Fibroblast of lung (primary cell): ENCODE data around the gene PLA2G7. TPM values are rescaled to one million over a fixed set of nuclear protein-coding genes. Genes with fewer than 3 reads are reported as not detected.

Experiments used
- DNase-seq, 2 donors: peaks; one replicate each; pipeline versions ENCODE4 v3.0.0 to v3.0.0-alpha.2; 2010; ENCODE audit warnings: low read depth in 2 of 2
- H2AFZ ChIP-seq: 2 replicates; pipeline ENCODE4 v1.5.1; 2012; ENCODE audit warnings: low read length, control low read depth, inconsistent platforms
- H3K27ac ChIP-seq: 2 replicates; pipeline ENCODE4 v1.5.1; 2011; ENCODE audit warnings: low read length, control low read depth; ENCODE audit not compliant: insufficient read depth
- H3K27me3 ChIP-seq: 2 replicates; pipeline ENCODE4 v1.5.1; 2011; ENCODE audit warnings: mild to moderate bottlenecking, low read length; ENCODE audit not compliant: control insufficient read depth, insufficient read depth
- H3K36me3 ChIP-seq: 2 replicates; pipeline ENCODE4 v1.5.1; 2011; ENCODE audit warnings: low read length; ENCODE audit not compliant: control insufficient read depth, insufficient read depth
- H3K4me1 ChIP-seq: 2 replicates; pipeline ENCODE4 v1.5.1; 2011; ENCODE audit warnings: low read length; ENCODE audit not compliant: control insufficient read depth, insufficient read depth; ENCODE audit errors: extremely low read depth
- H3K4me2 ChIP-seq: 2 replicates; pipeline ENCODE4 v1.5.1; 2011; ENCODE audit warnings: low read length, control low read depth; ENCODE audit not compliant: insufficient read depth; ENCODE audit errors: extremely low read depth
- H3K4me3 ChIP-seq, 4 experiments: fragments of 200-600 bp in 1 of 4; sonication (generic) in 1 of 4; replicated peaks in 1 of 4; 2 replicates each; pipeline ENCODE4 v1.5.1; 2011 to 2016; ENCODE audit warnings: low read length in 4 of 4, low read depth in 3 of 4, mild to moderate bottlenecking in 3 of 4, control low read depth in 2 of 4, inconsistent platforms in 1 of 4, mixed read lengths in 1 of 4; ENCODE audit not compliant: insufficient read depth in 1 of 4; ENCODE audit errors: control extremely low read depth in 1 of 4
- H3K79me2 ChIP-seq: 2 replicates; pipeline ENCODE4 v1.5.1; 2012; ENCODE audit warnings: mild to moderate bottlenecking, low read length, inconsistent platforms; ENCODE audit not compliant: control insufficient read depth, insufficient read depth
- H3K9ac ChIP-seq: 2 replicates; pipeline ENCODE4 v1.5.1; 2011; ENCODE audit warnings: mild to moderate bottlenecking, low read length, control low read depth; ENCODE audit not compliant: insufficient read depth
- H3K9me3 ChIP-seq: 2 replicates; pipeline ENCODE4 v1.5.1; 2012; ENCODE audit warnings: low read depth, low read length; ENCODE audit not compliant: control insufficient read depth, insufficient read depth
- H4K20me1 ChIP-seq: 2 replicates; pipeline ENCODE4 v1.5.1; 2011; ENCODE audit warnings: low read length; ENCODE audit not compliant: control insufficient read depth, insufficient read depth; ENCODE audit errors: extremely low read depth
- CTCF ChIP-seq, 2 donors: IDR thresholded peaks in 1 of 2; conservative IDR thresholded peaks in 1 of 2; 1 replicate in 1 of 2; 2 replicates in 1 of 2; pipeline ENCODE4 v1.5.1; 2011 to 2012; ENCODE audit warnings: low read length in 2 of 2, control low read depth in 1 of 2, inconsistent platforms in 1 of 2, low read depth in 1 of 2, mild to moderate bottlenecking in 1 of 2
- EZH2 ChIP-seq: IDR thresholded peaks from 2 replicates; pipeline ENCODE4 v1.5.1; 2012; ENCODE audit warnings: low read length, control low read depth, mild to moderate bottlenecking; ENCODE audit errors: missing control alignments
- polyA plus RNA-seq, 2 donors: library from polyadenylated mRNA; depleted of rRNA in 1 of 2; stranded (reverse) in 1 of 2; unstranded in 1 of 2; fragments of >200 nt; gene quantifications; 2 replicates each; pipeline ENCODE4 v1.2.1, GENCODE V29; 2011 to 2012; ENCODE audit warnings: missing spikeins in 1 of 2
- total RNA-seq: library from RNA; depleted of rRNA; stranded (reverse); fragments of >200 nt; gene quantifications from 2 replicates; pipeline ENCODE4 v1.2.1, GENCODE V29; 2014

Gene PLA2G7
- total and polyA plus RNA-seq, 2 donors (not counting 1 experiment from before 2014, with no cell fraction given), result not detected

GRCh38 chr6:46690911-46691451 lies 44.2 kb downstream of the PLA2G7 start:
- no peaks in the 10 kb centered on the region for H3K79me2 ChIP-seq
- H2AFZ ChIP-seq, result no peak overlapping the region
- H3K4me3 ChIP-seq, result no peak overlapping the region
- DNase-seq, result peak in 1 of 2 donors; percentile 5
- H3K4me1 ChIP-seq, result no peaks in the 10 kb centered on the region
- no peak for TF ChIP-seq CTCF (conservative IDR thresholded peaks at IDR 0.05 in 1 of 2, IDR thresholded peaks at IDR 0.05 in 1 of 2; ENCODE audit: low read depth in 1 of 2, low read length in 2 of 2)
- no peak overlapping the region for H3K9ac ChIP-seq
- H3K27me3 ChIP-seq, result no peaks in the 10 kb centered on the region
- H4K20me1 ChIP-seq, result no peaks in the 10 kb centered on the region
- no peak overlapping the region for H3K27ac ChIP-seq
- H3K4me2 ChIP-seq, result no peak overlapping the region
- H3K9me3 ChIP-seq, result no peaks in the 10 kb centered on the region
- H3K36me3 ChIP-seq, result no peaks in the 10 kb centered on the region

GRCh38 chr6:46690141-46690755 lies 44.9 kb downstream of the PLA2G7 start:
- H4K20me1 ChIP-seq, result no peaks in the 10 kb centered on the region
- H3K4me1 ChIP-seq, result no peaks in the 10 kb centered on the region
- H3K4me3 ChIP-seq, result no peak overlapping the region
- H3K36me3 ChIP-seq, result no peaks in the 10 kb centered on the region
- H3K79me2 ChIP-seq, result no peaks in the 10 kb centered on the region
- no peak overlapping the region for H3K9ac ChIP-seq
- no peak overlapping the region for H3K27ac ChIP-seq
- H3K4me2 ChIP-seq, result no peak overlapping the region
- no peak overlapping the region for H2AFZ ChIP-seq
- no peak for TF ChIP-seq CTCF (conservative IDR thresholded peaks at IDR 0.05 in 1 of 2, IDR thresholded peaks at IDR 0.05 in 1 of 2; ENCODE audit: low read depth in 1 of 2, low read length in 2 of 2)
- TF ChIP-seq EZH2, result no peak
- H3K27me3 ChIP-seq, result no peaks in the 10 kb centered on the region
- DNase-seq, result no peak
- no peaks in the 10 kb centered on the region for H3K9me3 ChIP-seq

DNA sequence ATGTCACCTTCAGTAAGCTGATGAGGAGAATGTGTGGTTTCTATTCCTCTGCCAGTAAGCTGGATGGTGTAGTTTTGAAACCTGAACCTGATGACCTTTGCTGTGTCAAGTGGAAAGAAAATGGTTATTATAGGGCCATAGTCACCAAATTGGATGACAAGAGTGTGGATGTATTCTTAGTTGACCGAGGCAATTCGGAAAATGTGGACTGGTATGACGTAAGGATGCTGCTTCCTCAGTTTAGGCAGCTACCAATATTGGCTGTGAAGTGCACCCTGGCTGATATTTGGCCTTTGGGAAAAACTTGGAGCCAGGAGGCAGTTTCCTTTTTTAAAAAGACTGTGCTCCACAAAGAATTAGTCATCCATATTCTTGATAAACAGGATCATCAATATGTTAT lies 45.5 kb downstream of the PLA2G7 start:
- TF ChIP-seq EZH2 (no peak), CTCF (conservative IDR thresholded peaks at IDR 0.05 in 1 of 2, IDR thresholded peaks at IDR 0.05 in 1 of 2; ENCODE audit: low read depth in 1 of 2, low read length in 2 of 2) (no peak)
- Histone ChIP-seq H3K9ac (no peak overlapping the region), H3K4me3 (no peak overlapping the region), H2AFZ (no peak overlapping the region), H3K9me3 (no peaks in the 10 kb centered on the region), H3K79me2 (no peaks in the 10 kb centered on the region), H3K27ac (no peak overlapping the region), H3K4me1 (no peaks in the 10 kb centered on the region), H3K4me2 (no peak overlapping the region), H3K36me3 (no peaks in the 10 kb centered on the region), H3K27me3 (no peaks in the 10 kb centered on the region), H4K20me1 (no peaks in the 10 kb centered on the region)
- DNase-seq, result no peak
